Hypothalamus (tissue), 51 donors: Measurements from ENCODE around the gene SLC7A4.
A peak's percentile ranks its signal among the peaks of the same experiment; 100 is the strongest.
"Not testable (repeated sequence)": the region's sequence is repeated elsewhere in the genome, so short reads cannot be mapped to it uniquely, and the experiment has no call there.

Source experiments
- DNase-seq, 51 donors: peaks; one replicate each; lab custom pipeline; 2025; lab: John Stamatoyannopoulos, UW

The SLC7A4 gene

DNA sequence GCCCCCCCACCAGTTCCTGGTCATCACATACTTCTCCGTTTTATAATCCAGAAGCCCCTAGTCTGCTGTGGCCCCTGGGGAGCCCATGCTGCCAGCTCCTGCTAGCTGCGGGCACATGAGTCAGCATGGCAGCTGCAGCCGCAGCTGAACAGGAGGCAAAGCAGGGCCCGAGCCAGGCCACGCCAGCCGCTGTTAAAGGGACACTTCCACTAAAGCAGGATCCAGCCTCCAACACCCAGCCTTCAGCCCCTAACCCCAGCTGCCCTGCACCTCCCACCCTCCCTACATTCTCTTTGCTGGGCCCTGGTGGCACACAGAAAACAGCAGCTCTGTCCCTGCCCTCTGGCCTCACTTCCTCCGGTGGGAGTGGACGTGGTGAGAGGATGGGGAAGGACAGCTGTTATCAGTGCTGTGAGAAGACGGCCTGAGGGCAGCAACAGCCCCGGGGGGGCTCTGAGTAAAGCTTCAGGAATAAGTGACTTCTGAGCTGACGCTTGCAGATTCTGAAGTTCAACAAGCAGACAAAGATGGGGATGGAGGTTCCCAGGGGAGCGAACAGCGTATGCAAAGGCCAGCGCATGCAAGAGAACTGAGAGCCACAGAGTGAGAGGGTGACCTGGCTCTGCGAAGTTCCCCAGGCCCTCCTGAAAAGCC lies 12.7 kb upstream of the SLC7A4 start:
- DNase-seq = peak in 13 of 51 donors; percentile 8 to 54 (median 18)

GRCh38 chr22:21043860-21044535 lies 11.6 kb upstream of the SLC7A4 start:
- no peak for DNase-seq

DNA sequence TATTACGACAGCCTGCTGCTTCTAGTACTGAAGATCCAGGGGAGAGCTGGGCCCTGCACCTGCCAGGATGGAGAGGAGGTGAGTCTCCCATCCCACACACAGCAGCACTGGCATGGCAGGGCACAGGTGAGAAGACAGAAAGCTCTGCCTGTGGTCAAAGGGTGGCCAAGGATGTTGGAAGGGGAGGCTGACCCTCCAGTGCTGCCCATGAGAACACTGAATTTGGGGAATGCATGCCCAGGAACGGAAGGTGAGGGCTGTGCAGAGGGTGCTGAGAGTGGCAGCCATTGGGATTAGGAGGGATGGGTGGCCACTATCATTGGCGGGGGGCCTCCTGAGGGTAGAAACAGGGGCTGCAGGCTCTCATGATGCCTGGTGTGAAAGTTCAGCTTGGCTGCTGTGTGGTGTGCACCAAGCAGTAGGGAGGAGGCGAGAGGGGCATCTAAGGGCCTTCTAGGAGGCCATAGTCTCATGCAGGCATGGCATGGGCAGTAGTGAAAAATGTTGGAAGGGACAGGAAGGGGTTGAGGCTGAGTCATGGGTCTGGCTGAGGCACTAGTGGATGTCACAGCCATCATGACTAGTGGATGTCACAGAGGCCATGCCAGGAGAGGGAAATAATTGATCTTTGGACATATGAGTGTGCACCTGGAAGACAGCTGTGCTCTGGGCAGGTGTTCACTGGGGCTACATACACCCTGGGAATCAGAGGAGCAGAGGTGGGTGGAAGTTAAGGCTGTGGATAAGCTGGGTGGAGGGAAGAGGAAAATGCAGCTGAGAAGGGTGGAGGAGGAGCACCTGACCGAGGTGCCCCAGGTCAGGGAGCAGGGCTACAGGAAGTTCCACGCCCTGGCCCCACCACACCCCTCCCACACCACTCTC lies 10.9 kb upstream of the SLC7A4 start:
- DNase-seq = no peak

DNA sequence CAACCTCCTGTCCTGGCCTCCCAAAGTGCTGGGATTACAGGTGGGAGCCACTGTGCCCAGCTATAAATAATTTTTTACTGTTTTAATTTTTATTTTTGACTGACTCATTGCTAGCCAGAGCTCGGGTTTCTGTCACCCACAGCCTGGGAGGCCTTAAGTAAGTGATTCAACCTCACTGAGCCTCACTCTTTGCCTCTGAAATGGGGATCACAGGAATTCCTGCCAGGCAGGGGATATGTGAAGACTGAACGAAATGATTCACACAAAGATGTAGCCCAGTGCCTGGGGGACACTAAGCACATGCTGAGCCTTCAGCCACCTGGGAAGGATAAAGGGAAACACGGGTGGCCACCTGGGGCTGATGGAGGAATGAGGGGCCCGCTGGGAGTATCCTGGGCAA lies 9.6 kb upstream of the SLC7A4 start:
- DNase-seq = no peak

- DNase-seq = not testable (repeated sequence)
These were observed 6.8 kb upstream of the SLC7A4 start for GRCh38 chr22:21039158-21039557.

DNA sequence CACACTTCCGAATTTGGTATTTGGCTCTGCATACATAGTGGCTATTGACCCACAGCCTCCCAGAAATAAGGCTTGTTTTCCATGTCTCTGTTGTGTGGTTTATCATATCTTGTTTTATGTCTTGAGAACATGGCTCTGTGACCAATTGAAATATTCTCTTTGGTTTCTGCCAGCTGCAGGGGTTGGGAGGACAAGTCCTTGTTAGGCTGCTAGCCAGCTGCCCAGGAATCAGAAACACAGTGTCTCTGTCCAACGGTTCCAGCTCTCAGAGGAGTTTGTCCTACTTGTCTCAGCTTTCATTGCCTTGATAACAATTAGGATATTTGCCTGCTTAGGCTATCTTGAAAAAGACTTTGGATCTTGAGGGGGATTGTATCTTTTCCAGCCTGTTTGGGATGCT lies 6.0 kb upstream of the SLC7A4 start:
- DNase-seq = no peak

- DNase-seq = no peak
These were observed 2.6 kb upstream of the SLC7A4 start for GRCh38 chr22:21034989-21035388.

DNA sequence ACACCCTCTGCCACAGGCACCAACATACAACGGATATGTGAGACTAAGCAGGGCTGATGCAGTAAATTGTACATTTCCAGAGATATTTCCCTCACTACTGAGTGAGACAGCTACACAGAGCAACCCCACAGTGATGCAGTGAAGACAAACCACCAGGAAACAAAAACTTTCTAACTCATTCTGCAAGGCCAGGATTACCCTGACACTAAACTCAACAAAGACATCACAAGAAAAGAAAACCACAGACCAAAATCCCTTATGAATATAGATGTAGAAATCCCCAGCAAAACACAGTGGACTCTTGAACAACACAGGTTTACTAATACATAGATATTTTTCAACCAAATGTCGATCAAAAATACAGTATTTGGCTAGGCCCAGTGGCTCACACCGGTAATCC lies 1.5 kb upstream of the SLC7A4 start:
- no peak for DNase-seq

GRCh38 chr22:21032868-21033688 lies 717 bp upstream of the SLC7A4 start:
- no peak for DNase-seq

- no peak for DNase-seq
These were observed 770 bp downstream of the SLC7A4 start for GRCh38 chr22:21031545-21032036.

DNA sequence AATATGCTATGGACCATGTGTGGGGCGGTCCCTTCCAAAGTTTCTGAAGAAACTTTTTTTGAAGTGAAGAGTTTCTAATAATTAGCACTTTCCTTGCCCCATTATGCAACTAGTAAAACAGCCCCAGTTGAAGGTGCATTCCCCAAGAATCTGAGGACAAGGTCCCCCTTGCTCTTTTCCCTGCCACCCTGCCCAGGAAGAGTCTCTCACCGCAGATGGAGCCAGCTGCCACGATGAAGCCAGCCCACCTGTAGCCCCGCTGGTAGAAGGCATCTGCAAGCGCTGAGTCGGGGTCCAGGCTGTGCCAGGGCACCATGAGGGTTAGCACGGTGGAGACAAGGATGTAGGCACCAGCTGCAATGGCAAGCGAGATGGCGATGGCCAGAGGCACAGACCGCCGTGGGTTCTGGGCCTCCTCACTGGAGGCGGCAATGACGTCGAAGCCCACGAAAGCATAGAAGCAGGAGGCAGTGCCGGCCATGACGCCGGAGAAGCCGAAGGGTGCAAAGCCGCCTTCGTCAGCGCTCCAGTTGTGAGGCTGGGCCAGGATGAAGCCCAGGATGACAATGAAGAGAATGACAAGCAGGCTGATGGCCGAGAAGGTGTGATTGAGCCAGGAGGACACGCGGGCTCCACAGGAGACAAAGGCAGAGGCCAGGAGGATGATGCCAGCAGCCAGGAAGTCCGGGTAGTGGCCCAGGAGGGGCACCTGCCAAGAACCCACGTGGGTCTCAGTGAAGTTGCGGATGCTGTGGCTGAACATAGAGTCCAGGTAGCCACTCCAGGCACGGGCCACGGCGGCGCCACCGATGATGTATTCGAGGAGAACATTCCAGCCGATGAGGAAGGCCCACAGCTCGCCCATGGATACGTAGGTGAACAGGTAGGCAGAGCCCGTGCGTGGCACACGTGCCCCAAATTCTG lies 1.5 kb downstream of the SLC7A4 start:
- no peak for DNase-seq

DNA sequence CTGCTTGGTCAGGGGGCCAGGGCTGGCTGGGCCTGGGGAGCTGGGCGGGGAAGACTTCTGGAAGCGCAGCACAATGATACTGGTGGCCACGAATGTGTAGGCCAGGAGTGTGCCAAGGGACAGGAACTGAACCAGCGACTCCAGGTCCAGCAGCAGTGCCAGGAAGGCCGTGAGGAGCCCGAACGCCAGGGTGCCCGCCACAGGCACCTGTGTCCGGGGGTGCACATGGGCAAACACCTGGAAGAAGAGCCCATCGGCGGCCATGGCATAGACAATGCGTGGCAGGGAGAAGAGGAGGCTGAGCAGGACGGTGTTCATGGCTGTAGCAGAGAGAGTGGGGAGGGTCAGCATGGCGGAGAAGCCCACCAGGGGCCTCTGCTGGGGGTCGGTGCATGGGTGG lies 2.3 kb downstream of the SLC7A4 start:
- no peak for DNase-seq

DNA sequence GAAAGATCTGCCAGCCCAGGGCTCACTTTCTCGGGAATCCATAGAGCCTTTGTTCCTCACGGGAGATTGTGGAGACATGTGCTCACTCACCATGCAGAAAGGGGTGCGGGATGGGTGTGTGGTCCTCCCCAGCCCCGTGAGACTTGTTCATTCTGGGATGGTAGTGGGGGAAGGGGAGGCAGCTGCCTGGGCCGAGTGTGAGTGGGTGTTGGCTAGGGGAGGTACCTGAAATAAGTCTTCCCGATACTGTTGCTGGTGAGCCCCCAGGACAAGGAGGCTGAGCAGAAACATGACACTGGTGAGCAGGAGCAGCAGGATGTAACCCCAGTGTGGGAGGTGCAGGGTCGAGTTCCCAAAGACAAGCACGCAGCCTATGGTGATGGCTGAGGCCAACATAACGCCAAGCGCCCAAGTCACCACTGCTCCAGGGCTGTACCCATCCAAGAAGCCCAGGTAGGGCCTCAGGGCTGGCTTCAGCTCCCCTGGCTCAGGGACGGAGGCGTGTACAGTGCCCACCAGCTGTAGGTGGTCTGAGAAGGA lies 2.8 kb downstream of the SLC7A4 start:
- DNase-seq = no peak

DNA sequence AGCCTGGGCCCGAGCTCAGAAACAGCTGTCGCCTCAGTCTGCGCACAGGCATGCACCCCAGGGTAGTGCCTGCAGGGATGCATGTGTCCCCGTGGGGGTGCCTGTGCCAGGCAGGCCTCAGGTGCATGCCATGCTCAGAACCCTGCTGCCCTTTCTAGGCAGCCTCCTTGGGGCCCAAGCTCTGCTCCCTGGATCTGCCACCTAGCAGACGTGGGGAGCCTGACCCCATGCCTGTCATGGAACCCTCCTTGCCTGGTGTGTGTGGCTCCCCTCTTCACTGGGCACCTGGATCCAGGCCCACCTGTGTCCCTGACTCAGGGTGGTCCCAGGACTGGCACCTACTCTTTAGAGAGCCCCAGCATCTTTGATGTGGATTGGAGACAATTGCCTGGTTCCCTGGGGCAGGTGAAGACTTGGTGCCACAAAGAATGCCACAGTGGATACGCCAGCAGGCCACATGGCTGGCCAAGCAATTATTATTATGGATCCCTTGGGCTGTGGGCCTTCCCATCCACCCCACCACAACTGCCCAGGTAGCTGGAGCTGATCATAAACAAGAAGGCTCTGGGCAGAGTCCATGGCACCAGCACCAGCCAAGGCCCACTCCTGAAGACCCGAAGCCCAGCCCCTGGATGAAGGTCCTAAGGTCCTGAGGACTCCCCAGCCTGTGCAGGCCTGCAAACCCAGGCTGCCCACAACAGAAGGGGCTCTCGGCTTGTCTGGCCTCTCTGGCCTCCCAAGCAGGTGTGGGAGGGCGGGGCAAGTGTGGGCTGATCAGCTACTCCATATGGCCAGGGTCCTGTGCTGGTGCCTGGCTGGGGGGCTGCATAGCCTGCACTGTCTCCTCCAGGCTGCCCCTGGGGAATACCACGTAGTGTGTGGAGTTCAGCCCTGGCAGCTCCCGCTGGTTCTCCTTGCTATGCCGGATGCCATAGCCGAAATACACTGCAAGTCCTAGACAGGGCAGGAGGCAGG lies 3.8 kb downstream of the SLC7A4 start:
- no peak for DNase-seq

DNA sequence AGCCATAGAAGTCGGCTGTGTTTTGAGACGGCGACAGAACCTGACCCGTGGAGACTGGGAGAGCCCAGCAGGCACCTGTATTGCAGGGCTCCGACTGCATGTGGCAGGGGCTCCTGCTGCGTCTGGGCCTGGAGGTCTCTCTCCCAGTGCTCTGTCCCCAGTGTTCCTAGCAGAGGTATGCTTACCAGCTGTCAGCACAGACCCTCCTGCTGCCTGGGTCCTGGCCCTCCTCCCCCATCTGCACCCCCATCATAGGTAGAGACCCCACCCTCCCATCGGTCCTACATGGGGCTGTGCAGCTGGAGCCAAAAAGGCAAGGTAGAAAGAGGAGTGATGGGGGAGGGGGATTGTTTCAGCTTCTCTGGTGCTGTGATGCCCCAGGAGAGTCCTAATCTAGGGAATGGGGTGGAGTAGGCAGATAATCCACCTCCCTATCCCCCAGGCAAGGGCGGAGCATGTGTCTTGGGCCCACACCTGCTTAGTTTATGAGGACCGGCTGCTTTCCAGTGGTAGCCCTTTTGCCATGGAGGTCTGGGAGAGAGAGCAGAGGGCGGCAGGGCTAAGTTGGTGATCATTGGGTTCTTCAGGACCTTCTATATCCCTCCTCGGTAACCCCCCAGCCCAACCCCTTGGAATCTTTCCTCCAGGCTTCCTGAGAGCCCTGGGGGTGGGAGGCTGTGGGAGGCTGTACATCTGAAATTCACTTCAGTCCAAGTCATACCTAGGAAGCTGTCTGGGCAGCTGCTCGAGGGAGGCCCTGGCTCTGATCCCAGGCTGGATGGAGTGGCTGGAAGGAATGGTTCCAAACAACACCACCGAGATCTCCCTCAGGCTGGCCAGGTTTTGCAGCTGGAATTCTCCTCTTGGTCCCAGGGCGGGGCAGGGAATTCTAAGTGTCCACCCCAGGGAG lies 5.3 kb downstream of the SLC7A4 start:
- peak in 1 of 51 donors; percentile 34 for DNase-seq
